IPS DF 4.7 (cell line): ENCODE results near the gene TMEM147.

Experiments
- DNase-seq: peaks from one replicate; pipeline ENCODE4 v3.0.0-alpha.2; 2013; ENCODE audit warnings: low spot score; ENCODE audit errors: extremely low read depth

The TMEM147 gene

DNA sequence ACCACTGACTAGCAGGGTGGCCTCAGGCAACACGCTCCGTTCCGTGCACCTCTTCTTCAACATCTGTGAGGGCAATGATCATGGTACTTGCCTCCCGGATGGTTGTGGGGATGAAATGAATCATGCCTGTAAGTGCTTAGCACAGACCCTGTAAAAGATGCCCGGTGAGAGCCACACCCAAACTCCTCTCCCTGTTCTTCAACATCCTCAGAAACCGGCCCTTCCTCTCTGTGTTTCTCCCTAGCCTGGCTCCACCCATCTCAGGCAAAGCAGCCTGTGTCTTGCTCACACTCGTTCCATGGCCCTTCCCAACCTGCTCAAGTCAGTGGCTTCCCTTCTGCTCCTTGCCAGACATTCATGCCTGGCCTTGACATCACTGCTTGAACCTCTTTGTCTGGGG is 26.1 kb upstream of the TMEM147 start:
- DNase-seq: no peak

DNA sequence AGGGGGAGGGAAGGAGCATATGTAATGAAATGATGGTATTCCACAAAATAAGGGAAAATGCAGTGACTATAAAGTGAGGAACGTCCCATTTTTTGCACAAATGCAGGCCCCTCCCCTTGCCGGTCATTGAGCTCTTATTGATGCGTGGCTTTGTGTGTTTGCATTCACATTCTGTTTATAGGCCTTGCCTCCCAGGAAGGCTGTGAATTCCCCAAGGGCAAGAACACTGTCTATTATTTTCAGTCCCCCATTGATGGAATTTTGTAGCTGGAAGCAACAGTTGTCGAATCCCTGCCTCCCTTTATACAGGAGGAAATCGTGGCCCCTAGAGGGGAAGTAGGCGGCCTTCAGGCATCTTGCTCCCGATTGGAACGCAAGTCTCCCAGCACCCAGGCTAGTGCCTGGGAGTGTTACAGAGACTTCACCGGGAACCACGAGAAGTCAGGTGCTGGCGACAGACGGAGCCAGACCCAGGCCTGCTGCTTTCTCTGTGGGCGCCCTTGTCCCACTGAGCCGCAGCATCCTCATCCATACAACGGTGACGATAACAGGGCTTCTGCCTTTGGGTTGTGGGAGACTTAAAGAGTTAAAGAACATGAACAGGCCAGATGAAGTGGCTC is 24.2 kb upstream of the TMEM147 start:
- DNase-seq: no peak

- DNase-seq: no peak
These were observed 22.6 kb upstream of the TMEM147 start for GRCh38 chr19:35522745-35523327.

DNA sequence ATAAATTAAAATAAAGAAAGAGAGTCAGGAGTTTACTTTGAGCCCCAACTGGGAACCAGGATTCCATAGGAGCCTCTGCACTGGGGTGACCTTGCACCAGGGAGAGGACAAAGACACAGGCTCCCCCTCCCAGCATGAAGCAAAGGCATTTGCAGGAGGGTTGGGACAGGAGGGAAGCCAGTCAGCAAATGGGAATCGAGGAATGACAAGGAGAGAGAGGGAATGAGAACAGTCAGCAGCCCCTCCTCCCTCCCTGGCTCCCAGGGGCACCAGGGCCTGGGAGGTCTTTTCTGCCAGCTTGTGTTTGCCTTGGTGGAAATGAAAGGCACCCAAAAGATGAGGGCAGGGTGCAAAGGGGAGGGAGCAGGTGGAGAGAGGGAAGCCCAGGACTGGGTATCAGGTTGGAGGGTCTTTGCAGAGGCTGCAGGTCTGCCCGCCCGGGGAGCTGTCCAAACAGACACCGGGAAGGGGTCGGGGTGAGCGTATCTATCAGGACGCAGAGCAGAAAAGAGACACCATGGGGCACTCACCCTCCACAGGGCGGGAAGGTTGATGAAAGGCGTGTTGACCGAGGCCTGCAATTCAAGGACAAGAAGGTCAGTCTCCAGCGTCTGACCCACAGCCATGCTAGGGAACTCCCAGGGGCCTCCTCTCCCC is 21.1 kb upstream of the TMEM147 start:
- no peak for DNase-seq

- no peak for DNase-seq
These were observed 19.6 kb upstream of the TMEM147 start for GRCh38 chr19:35525873-35526272.

- no peak for DNase-seq
These were observed 17.0 kb upstream of the TMEM147 start, which contains the start of gene SBSN for GRCh38 chr19:35528218-35529038. Gene SBSN, minus strand, starts transcription at chr19:35528311. Its CDS starts 30 bp downstream, at chr19:35528281.

DNA sequence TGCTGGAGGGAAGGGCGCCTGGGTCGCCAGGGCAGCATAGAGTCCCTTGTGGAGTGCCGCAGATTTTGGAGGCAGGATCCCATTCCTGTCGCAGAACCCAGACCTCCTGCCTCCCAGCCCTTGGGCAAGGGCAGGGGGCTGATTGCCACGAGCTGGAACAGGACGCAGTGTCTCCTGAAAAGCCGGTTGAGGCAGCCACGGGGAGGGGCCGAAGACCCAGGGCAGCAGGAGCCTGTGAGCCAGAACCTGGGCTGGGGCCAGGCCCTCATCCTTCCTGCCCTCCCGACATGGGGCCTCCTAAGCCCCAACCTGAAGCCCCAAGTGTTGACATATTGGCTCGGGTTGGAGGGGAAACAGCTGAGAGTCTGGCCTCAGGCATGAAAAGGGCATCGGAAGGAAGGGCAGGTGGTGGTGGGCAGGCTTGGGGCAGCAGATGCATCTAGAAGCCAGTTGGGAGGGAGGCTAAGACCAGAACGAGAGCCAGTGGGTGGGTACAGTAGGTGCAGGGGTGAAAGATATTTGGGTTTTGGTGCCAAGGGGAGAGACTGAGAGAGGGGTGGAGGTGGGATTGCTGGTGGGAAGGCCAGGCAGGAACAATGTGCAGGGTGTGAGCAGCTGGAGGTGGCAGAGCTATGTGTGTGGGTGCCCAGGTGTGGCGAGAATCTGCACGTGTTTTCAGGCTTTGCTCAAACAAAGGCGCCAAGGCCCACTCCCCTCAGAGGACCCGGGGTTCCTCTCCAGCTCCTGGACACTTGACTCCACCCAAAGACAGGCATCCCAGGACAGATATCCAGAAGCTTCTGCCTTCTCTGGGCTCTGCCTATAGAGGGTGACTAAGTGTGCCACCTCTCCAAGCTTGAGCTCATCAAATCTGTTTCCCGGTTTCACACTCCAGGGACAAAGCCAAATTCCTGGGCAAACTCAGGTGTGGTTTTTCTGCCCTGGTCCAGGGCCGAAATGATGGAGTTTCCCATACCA is 15.9 kb upstream of the TMEM147 start:
- DNase-seq: no peak

- DNase-seq: no peak
These were observed 14.1 kb upstream of the TMEM147 start for GRCh38 chr19:35531291-35531690.

GRCh38 chr19:35533201-35533821 is 12.1 kb upstream of the TMEM147 start, which contains the start of gene GAPDHS:
Gene GAPDHS, plus strand, starts transcription at chr19:35533456. Its CDS starts 72 bp downstream, at chr19:35533528.
- DNase-seq: no peak

- no peak for DNase-seq
These were observed 11.5 kb upstream of the TMEM147 start for GRCh38 chr19:35533822-35534392.

- no peak for DNase-seq
These were observed 10.5 kb upstream of the TMEM147 start for GRCh38 chr19:35534803-35535480.

GRCh38 chr19:35539314-35539713 is 6.1 kb upstream of the TMEM147 start:
- no peak for DNase-seq

GRCh38 chr19:35539850-35540249 is 5.6 kb upstream of the TMEM147 start:
- DNase-seq: no peak

GRCh38 chr19:35540356-35540927 is 5.0 kb upstream of the TMEM147 start:
- no peak for DNase-seq

DNA sequence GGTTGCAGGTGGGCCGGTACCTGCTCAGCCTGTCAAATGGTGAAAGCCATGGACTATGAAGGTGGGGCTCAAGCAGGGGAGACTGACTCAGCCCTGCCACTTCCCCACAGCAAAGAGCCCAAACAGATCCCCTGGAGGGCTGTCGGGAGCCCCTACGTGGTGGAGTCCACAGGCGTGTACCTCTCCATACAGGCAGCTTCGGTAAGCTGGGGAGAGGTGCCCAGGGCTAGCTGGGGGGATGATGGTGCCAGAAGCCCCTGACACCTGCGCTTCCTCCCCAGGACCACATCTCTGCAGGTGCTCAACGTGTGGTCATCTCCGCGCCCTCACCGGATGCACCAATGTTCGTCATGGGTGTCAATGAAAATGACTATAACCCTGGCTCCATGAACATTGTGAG is 3.2 kb upstream of the TMEM147 start:
- DNase-seq: no peak

GRCh38 chr19:35543280-35544109 is 1.9 kb upstream of the TMEM147 start:
- DNase-seq: no peak

- DNase-seq: no peak
These were observed 1.2 kb upstream of the TMEM147 start for GRCh38 chr19:35544110-35544802.
